Smooth muscle cell (in vitro differentiated cells): Measurements from ENCODE around the gene PLIN5. TPM values are rescaled to one million over a fixed set of nuclear protein-coding genes. Genes with fewer than 3 reads are reported as not detected.

Source experiments
- DNase-seq: peaks from one replicate; lab custom pipeline; 2025; ENCODE audit not compliant: unreplicated experiment; lab: John Stamatoyannopoulos, UW
- H2AFZ ChIP-seq: fragments of 200-600 bp; sonication (generic); 2 replicates; pipeline ENCODE4 v1.6.0; 2016; ENCODE audit warnings: antibody characterized with exemption, low read depth, mild to moderate bottlenecking
- H3F3A ChIP-seq: fragments of 200-600 bp; sonication (generic); 2 replicates; pipeline ENCODE4 v1.6.0; 2017; ENCODE audit warnings: antibody characterized with exemption, low read depth
- H3K27ac ChIP-seq: fragments of 200-600 bp; sonication (generic); 2 replicates; pipeline ENCODE4 v1.5.1; 2016; ENCODE audit warnings: low read depth, mild to moderate bottlenecking
- H3K27me3 ChIP-seq: fragments of 200-600 bp; sonication (generic); 2 replicates; pipeline ENCODE4 v1.6.1; 2016; ENCODE audit warnings: low read depth, mild to moderate bottlenecking
- H3K36me3 ChIP-seq: fragments of 200-600 bp; sonication (generic); 2 replicates; pipeline ENCODE4 v1.5.1; 2016; ENCODE audit warnings: low read depth
- H3K4me1 ChIP-seq: fragments of 200-600 bp; sonication (generic); 2 replicates; pipeline ENCODE4 v1.5.1; 2016; ENCODE audit warnings: low read depth
- H3K4me2 ChIP-seq: fragments of 200-600 bp; sonication (generic); 2 replicates; pipeline ENCODE4 v1.6.0; 2016; ENCODE audit warnings: mild to moderate bottlenecking
- H3K4me3 ChIP-seq: fragments of 200-600 bp; sonication (generic); 2 replicates; pipeline ENCODE4 v1.5.1; 2016; ENCODE audit warnings: mild to moderate bottlenecking
- H3K79me2 ChIP-seq: fragments of 200-600 bp; sonication (generic); 2 replicates; pipeline ENCODE4 v1.6.0; 2016; ENCODE audit warnings: low read depth, mild to moderate bottlenecking
- H3K9ac ChIP-seq: fragments of 200-600 bp; sonication (generic); 2 replicates; pipeline ENCODE4 v1.6.0; 2016; ENCODE audit warnings: low read depth
- H3K9me3 ChIP-seq: fragments of 200-600 bp; sonication (generic); replicated peaks from 2 replicates; pipeline ENCODE4 v1.5.1; 2016; ENCODE audit warnings: low read depth
- H4K20me1 ChIP-seq: fragments of 200-600 bp; sonication (generic); 2 replicates; pipeline ENCODE4 v1.6.0; 2016; ENCODE audit warnings: low read depth
- WGBS: methylation state at CpG from one replicate; pipeline ENCODE4 v1.1.7; 2016; ENCODE audit warnings: low lambda C conversion rate; 5-methylcytosine and 5-hydroxymethylcytosine counted together
- polyA plus RNA-seq: library from polyadenylated mRNA; unstranded; fragments of >200 nt; fragmentation: Nextera tagmentation; extraction: Ambion mirVana; gene quantifications from 2 replicates; pipeline ENCODE4 v1.2.1, GENCODE V29; 2016
- total RNA-seq: library from RNA; depleted of rRNA; stranded (reverse); fragments of >200 nt; gene quantifications from 2 replicates; pipeline ENCODE4 v1.2.3, GENCODE V29; 2014
- TF ChIP-seq, protein P1 (sequence below): fragments of 200-600 bp; sonication (generic); IDR thresholded peaks from 2 replicates; pipeline ENCODE4 v1.5.1; 2017; ENCODE audit warnings: borderline replicate concordance, mild to moderate bottlenecking, antibody characterized with exemption; ENCODE audit not compliant: insufficient read depth, poor library complexity, severe bottlenecking

PLIN5 gene
- total and polyA plus RNA-seq, 2 experiments from 2014 or later, result not detected

DNA sequence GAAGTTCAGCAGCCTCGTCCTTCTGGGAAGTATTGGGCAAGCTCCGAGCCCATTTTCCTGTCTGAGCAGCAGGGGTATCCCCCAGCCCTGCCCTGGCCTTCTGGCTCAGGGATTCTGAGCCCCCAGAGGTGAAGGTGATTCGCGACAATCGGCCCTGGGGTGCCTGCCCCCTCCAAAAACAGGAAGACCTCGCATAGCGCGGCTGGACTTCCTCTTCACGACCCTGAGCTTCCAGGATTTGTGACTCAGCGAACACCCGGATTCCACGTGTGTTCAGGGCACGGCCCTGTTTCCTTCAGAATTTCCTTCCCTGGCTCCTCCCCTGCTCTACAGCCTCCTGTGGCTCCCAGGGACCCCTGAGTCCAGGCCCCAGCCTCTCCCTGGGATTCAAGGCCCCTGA is 24.5 kb upstream of the PLIN5 start, which contains the start of gene SEMA6B:
Gene SEMA6B, minus strand, starts transcription at position 116 of the 400 bp plus-strand sequence. CDS start 1,227 bp downstream, outside the sequence.
- Histone ChIP-seq H3K9ac (no peak within 1 kb of the TSS), H3K79me2 (no peaks in the 10 kb centered on the region), H3K27me3 (no peaks in the 10 kb centered on the region), H3K4me3 (no peak within 1 kb of the TSS), H2AFZ (no peak within 1 kb of the TSS), H4K20me1 (no peaks in the 10 kb centered on the region), H3K4me1 (no peaks in the 10 kb centered on the region), H3K9me3 (no peaks in the 10 kb centered on the region), H3K4me2 (peak within 1 kb of the TSS; percentile 77), H3K27ac (no peak within 1 kb of the TSS), H3K36me3 (no peaks in the 10 kb centered on the region), H3F3A (no peaks in the 10 kb centered on the region)
- WGBS, result 83% methylated on average over 13 of the region's 13 CpGs
- TF ChIP-seq, protein P1, sequence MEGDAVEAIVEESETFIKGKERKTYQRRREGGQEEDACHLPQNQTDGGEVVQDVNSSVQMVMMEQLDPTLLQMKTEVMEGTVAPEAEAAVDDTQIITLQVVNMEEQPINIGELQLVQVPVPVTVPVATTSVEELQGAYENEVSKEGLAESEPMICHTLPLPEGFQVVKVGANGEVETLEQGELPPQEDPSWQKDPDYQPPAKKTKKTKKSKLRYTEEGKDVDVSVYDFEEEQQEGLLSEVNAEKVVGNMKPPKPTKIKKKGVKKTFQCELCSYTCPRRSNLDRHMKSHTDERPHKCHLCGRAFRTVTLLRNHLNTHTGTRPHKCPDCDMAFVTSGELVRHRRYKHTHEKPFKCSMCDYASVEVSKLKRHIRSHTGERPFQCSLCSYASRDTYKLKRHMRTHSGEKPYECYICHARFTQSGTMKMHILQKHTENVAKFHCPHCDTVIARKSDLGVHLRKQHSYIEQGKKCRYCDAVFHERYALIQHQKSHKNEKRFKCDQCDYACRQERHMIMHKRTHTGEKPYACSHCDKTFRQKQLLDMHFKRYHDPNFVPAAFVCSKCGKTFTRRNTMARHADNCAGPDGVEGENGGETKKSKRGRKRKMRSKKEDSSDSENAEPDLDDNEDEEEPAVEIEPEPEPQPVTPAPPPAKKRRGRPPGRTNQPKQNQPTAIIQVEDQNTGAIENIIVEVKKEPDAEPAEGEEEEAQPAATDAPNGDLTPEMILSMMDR, result no peak
- DNase-seq, result no peak

DNA sequence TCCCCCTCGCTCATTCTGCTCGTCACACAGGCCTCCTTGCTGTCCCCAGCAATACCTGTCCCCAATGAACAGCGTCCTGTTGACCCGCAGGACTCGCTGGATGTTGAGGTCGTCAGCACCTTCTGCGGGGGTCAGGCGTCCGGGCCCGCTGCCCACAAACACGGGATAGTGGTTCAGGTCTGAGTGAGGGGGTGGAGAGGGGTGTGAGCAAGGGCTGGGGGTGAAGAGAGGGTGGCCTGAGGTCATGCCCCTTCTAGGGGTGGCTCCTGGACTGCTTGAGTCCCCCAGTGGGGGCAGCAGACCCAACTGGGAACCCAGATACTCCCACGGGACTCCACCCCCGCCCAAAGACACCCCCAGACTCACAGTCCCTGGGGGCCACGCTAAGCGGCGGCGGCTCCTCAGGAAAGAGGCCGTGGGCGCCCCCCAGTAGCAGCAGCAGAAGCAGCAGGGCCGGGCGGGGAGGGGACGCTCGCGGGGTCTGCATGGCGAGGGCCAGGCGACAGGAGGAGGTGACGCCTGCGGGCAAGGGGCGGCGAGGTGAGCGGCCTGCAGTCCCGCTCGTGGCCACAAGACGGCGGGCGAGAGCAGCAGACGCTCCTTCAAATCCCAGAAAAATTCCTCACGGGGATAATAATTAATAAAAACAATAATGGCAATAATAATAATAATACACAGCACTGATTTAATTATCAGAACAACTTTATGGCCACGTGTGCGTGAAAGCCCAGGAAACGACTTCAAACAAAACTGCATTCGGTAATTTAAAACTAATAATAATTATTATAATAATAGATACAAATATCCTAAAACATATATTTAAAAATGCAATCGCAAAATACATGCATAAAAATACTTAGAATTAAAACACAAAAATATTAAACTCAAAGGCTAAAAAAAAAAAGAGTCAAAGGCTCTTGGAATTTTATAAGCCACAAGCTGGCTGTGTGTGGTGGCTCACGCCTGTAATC is 23.2 kb upstream of the PLIN5 start:
- Histone ChIP-seq H3F3A (no peaks in the 10 kb centered on the region), H3K27me3 (no peaks in the 10 kb centered on the region), H3K4me1 (no peaks in the 10 kb centered on the region), H3K9ac (no peak overlapping the region), H3K9me3 (no peaks in the 10 kb centered on the region), H2AFZ (peak overlapping the region; percentile 59), H3K4me2 (peak overlapping the region; percentile 77), H3K27ac (no peak overlapping the region), H3K79me2 (no peaks in the 10 kb centered on the region), H3K4me3 (peak overlapping the region; percentile 23), H4K20me1 (no peaks in the 10 kb centered on the region), H3K36me3 (no peaks in the 10 kb centered on the region)
- TF ChIP-seq, protein P1, result peak; percentile 97
- DNase-seq, result peak; percentile 16
- WGBS, result 32% methylated on average over 41 of the region's 44 CpGs

DNA sequence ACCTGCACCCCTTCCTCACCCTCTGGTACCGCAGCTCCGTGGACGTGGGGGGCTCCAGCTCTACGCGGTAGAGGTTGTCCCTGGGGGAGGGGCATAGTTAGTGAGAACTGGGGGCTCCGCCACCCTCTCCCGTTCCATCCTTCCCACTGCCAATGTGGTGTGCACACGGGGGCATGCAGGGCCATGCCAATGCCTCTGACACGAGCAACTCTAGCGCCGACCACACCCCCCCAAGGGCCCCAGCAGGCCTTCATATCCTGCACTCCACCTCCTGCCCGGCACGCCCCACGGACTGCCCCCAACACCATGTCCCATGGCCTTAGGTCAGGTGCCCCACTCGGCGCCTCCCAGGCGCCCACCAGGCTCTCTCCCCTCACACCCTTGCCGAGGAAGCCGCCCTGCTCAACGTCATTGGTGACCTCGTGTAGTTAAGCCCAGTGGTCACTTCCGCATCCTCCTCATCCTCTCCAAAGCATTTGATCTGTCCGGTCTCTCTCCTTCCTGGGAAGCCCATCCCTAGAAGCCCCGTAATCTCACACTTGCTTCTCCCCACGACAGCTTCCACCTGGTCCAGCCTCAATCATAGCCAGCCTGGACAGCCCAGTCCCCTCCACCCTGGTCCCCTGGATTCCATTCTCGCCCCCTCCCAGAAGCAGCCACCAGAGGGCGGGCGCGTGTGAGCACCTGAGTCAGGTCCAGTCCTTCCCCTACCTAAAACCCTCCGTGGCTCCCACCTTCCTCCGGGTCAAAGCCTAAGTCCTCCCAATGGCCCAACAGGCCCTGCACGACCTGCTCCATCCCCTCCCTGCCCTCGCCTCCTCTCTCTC is 22.3 kb upstream of the PLIN5 start:
- no peak overlapping the region for H3K4me2 ChIP-seq

More for the DNA sequence above, 22.3 kb upstream of the PLIN5 start:
- Histone ChIP-seq H4K20me1 (no peaks in the 10 kb centered on the region), H3K27me3 (no peaks in the 10 kb centered on the region), H2AFZ (no peak overlapping the region), H3K9me3 (no peaks in the 10 kb centered on the region), H3K9ac (no peak overlapping the region), H3K36me3 (no peaks in the 10 kb centered on the region), H3K4me1 (no peaks in the 10 kb centered on the region), H3K27ac (no peak overlapping the region), H3F3A (no peaks in the 10 kb centered on the region), H3K4me3 (no peak overlapping the region), H3K79me2 (no peaks in the 10 kb centered on the region)
- no peak for DNase-seq
- 82% methylated on average over 33 of the region's 33 CpGs for WGBS
- TF ChIP-seq, protein P1, result peak; percentile 11
